Sigmoid colon (tissue), 7 donors: ENCODE data around the gene MYL6. TPM values are rescaled to one million over a fixed set of nuclear protein-coding genes. Genes with fewer than 3 reads are reported as not detected.
A peak's percentile ranks its signal among the peaks of the same experiment; 100 is the strongest.
"Not testable (repeated sequence)": the region's sequence is repeated elsewhere in the genome, so short reads cannot be mapped to it uniquely, and the experiment has no call there.

Experiments
- DNase-seq: peaks from one replicate; pipeline ENCODE4 v3.0.0-alpha.2; 2019
- H3K27ac ChIP-seq, 4 donors: fragments of 200-600 bp; sonication (generic); one replicate each; pipeline ENCODE4 v1.5.1; 2016 to 2019; ENCODE audit warnings: mild to moderate bottlenecking in 1 of 4
- H3K27me3 ChIP-seq, 3 donors: fragments of 200-600 bp; sonication (generic); one replicate each; pipeline ENCODE4 v1.5.1; 2019; ENCODE audit warnings: mild to moderate bottlenecking in 1 of 3
- H3K36me3 ChIP-seq, 4 donors: fragments of 200-600 bp; sonication (generic); one replicate each; pipeline ENCODE4 v1.5.1; 2016 to 2019
- H3K4me1 ChIP-seq, 4 donors: fragments of 200-600 bp; sonication (generic); one replicate each; pipeline ENCODE4 v1.5.1; 2017 to 2019
- H3K4me3 ChIP-seq, 4 donors: fragments of 200-600 bp; sonication (generic); one replicate each; pipeline ENCODE4 v1.5.1; 2017 to 2019; ENCODE audit warnings: mild to moderate bottlenecking in 2 of 4, moderate library complexity in 1 of 4
- H3K9me3 ChIP-seq, 4 donors: fragments of 200-600 bp in 3 of 4; sonication (generic) in 3 of 4; one replicate each; pipeline versions ENCODE4 v1.5.1 to v1.6.1; 2013 to 2019
- EP300 ChIP-seq, 4 donors: sonication (generic); formaldehyde crosslinking; IDR thresholded peaks; one replicate each; pipeline ENCODE4 v1.6.1; 2017; ENCODE audit warnings: antibody characterized with exemption in 4 of 4
- POLR2A ChIP-seq, 2 donors: fragments of 450-650 bp; IDR thresholded peaks; one replicate each; pipeline ENCODE4 v1.6.1; 2016; ENCODE audit warnings: antibody characterized with exemption in 2 of 2, mild to moderate bottlenecking in 2 of 2, moderate library complexity in 2 of 2
- POLR2AphosphoS5 ChIP-seq, 4 donors: sonication (generic); formaldehyde crosslinking; IDR thresholded peaks; one replicate each; pipeline ENCODE4 v1.6.1; 2017; ENCODE audit warnings: antibody characterized with exemption in 4 of 4
- WGBS, 2 donors: extraction: QIAGEN DNeasy Blood & Tissue Kit; methylation state at CpG; one replicate each; pipeline ENCODE4 v1.1.7; 2013; 5-methylcytosine and 5-hydroxymethylcytosine counted together
- intact Hi-C: fragments of 100-400 bp; cut with DNase I; formaldehyde crosslinking; loops from one replicate; pipeline ENCODE4 v1.15.1; 2023
- polyA plus RNA-seq, 3 donors: library from polyadenylated mRNA; stranded (reverse); fragments of 200-250 nt; gene quantifications; one replicate each; pipeline ENCODE4 v1.2.3, GENCODE V29; 2013
- total RNA-seq, 4 donors: library from RNA; depleted of rRNA; stranded (reverse); fragments of >200 nt; gene quantifications; one replicate each; pipeline ENCODE4 v1.1.0, GENCODE V29; 2016
- TF ChIP-seq, protein P1 (sequence below), 4 experiments: fragments of 450-650 bp in 3 of 4; fragments of 200-600 bp in 1 of 4; IDR thresholded peaks; one replicate each; pipeline ENCODE4 v1.5.1; 2016 to 2019; ENCODE audit warnings: antibody characterized with exemption in 4 of 4, mild to moderate bottlenecking in 3 of 4, moderate library complexity in 2 of 4
- donor health status: healthy with polysubstance abuse.
- donor health status: Bipolar disorder and iron deficiency.
- donor health status: healthy.

MYL6 gene
- total and polyA plus RNA-seq, 7 donors, result 3,150 to 9,553 (median 7,537) TPM

DNA sequence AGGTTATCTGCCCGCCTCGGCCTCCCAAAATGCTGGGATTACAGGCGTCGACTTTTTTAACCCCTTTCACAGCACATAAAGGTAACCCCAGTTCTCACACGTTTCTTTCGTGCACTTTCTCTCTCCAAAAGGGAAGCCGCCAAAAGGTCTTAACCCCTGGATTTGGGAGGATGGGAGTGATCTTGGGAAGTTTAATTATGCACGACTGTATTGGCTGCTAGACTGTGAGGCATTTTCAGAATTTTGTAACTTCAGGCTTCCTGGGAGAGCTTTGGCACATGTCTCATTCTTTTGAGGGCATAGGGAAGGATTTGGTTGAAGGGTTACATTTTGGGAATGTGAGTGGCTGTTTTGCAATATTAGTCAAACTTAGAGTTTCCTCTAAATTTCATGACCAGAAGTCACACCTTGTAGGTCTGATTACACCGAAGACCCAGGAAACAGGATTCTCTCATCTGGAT lies 32.6 kb downstream of the MYL6 start:
- Histone ChIP-seq H3K4me1 (peaks cover 0 to 32% (median 25%) of the 10 kb centered on the region in 4 donors), H3K36me3 (peaks cover 0 to 15% (median 3%) of the 10 kb centered on the region in 4 donors), H3K9me3 (no peaks in the 10 kb centered on the region), H3K27ac (peak overlapping the region; percentile 91 to 95 (median 92)), H3K4me3 (peak overlapping the region; percentile 47 to 98 (median 93)), H3K27me3 (no peaks in the 10 kb centered on the region)
- 21 to 30% methylated on average over 9 of the region's 9 CpGs for WGBS, 2 donors
- intact Hi-C loops, result loop anchor here (5.0 kb wide), 2 partner anchors 67 to 277 kb away; partner anchors contain the start of genes ANKRD52 and SPRYD4
- DNase-seq, result no peak
- TF ChIP-seq POLR2AphosphoS5 (IDR thresholded peaks at IDR 0.05) (no peak), POLR2A (IDR thresholded peaks at IDR 0.05) (no peak), EP300 (IDR thresholded peaks at IDR 0.05) (no peak)
- TF ChIP-seq, protein P1, sequence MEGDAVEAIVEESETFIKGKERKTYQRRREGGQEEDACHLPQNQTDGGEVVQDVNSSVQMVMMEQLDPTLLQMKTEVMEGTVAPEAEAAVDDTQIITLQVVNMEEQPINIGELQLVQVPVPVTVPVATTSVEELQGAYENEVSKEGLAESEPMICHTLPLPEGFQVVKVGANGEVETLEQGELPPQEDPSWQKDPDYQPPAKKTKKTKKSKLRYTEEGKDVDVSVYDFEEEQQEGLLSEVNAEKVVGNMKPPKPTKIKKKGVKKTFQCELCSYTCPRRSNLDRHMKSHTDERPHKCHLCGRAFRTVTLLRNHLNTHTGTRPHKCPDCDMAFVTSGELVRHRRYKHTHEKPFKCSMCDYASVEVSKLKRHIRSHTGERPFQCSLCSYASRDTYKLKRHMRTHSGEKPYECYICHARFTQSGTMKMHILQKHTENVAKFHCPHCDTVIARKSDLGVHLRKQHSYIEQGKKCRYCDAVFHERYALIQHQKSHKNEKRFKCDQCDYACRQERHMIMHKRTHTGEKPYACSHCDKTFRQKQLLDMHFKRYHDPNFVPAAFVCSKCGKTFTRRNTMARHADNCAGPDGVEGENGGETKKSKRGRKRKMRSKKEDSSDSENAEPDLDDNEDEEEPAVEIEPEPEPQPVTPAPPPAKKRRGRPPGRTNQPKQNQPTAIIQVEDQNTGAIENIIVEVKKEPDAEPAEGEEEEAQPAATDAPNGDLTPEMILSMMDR (IDR thresholded peaks at IDR 0.05), result no peak

DNA sequence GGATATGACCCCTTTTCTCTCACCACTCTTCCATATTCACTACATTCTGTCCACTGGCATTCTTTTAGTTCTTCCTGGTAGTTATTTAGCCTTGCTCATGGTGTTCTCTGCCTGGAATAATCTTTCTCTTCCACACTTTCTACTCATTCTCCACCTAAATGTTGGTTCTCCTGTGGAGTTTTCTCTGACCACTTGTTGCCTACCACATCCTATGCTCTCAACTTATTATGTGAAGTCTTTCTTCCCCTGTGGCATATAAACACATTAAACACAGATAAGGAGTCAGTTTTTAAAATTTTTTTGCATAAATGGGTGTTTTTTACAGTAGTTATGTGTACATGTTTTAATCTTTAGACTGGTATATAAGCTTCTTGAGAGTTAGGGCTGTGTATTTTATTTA lies 34.4 kb downstream of the MYL6 start:
- no peak overlapping the region for H3K4me3 ChIP-seq
- DNase-seq, result no peak
- TF ChIP-seq POLR2AphosphoS5 (IDR thresholded peaks at IDR 0.05) (no peak), EP300 (IDR thresholded peaks at IDR 0.05) (no peak)
- TF ChIP-seq, protein P1 (IDR thresholded peaks at IDR 0.05), result no peak
- H3K27me3 ChIP-seq, result no peaks in the 10 kb centered on the region
- no peaks in the 10 kb centered on the region for H3K9me3 ChIP-seq
- no peaks in the 10 kb centered on the region for H3K36me3 ChIP-seq
- peaks cover 0 to 23% (median 18%) of the 10 kb centered on the region in 4 donors for H3K4me1 ChIP-seq
- intact Hi-C loops, result loop anchor here (5.0 kb wide), 2 partner anchors 65 to 275 kb away; partner anchors contain the start of genes ANKRD52 and SPRYD4
- H3K27ac ChIP-seq, result no peak overlapping the region

DNA sequence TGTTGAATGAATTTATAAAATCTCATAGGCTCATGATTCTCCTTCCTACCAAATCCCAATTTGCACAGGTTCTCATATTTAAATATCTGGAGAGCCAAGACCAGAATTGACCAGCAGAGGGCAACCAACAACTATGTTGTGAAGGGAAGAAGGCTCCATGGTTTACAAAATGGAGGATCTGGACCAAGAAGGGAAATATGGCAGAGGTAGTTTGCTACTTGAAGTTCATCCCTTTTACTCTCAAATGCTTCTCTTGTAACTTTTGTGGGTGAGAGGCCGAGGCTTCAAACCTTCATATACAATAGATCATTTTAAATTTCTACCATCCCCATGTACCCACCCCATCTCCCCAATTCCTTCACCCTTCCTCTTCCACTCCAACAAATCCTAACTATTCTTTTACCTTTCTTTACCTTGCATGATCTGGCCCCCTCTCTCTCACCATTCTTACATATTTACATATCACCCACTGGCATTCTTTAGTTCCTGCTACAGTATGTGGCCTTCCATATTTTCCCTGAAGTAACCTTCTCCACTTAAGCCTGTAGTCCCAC lies 34.9 kb downstream of the MYL6 start:
- intact Hi-C loops, result loop anchor here (1.0 to 5.0 kb wide), 3 partner anchors 31 to 274 kb away; partner anchors contain the start of genes ANKRD52, NABP2 and SPRYD4
- 49 to 50% methylated on average over 1 of the region's 1 CpG for WGBS, 2 donors
- Histone ChIP-seq H3K4me1 (peaks cover 0 to 18% (median 13%) of the 10 kb centered on the region in 4 donors), H3K27me3 (no peaks in the 10 kb centered on the region), H3K9me3 (no peaks in the 10 kb centered on the region), H3K27ac (no peak overlapping the region), H3K36me3 (no peaks in the 10 kb centered on the region), H3K4me3 (no peak overlapping the region)
- TF ChIP-seq, protein P1 (IDR thresholded peaks at IDR 0.05), result peak; percentile 80 to 85 (median 82)
- TF ChIP-seq POLR2A (IDR thresholded peaks at IDR 0.05), result no peak
- peak in 1 of 4 donors; percentile 23 for TF ChIP-seq POLR2AphosphoS5 (IDR thresholded peaks at IDR 0.05)
- no peak for TF ChIP-seq EP300 (IDR thresholded peaks at IDR 0.05)
- DNase-seq, result peak; percentile 87

DNA sequence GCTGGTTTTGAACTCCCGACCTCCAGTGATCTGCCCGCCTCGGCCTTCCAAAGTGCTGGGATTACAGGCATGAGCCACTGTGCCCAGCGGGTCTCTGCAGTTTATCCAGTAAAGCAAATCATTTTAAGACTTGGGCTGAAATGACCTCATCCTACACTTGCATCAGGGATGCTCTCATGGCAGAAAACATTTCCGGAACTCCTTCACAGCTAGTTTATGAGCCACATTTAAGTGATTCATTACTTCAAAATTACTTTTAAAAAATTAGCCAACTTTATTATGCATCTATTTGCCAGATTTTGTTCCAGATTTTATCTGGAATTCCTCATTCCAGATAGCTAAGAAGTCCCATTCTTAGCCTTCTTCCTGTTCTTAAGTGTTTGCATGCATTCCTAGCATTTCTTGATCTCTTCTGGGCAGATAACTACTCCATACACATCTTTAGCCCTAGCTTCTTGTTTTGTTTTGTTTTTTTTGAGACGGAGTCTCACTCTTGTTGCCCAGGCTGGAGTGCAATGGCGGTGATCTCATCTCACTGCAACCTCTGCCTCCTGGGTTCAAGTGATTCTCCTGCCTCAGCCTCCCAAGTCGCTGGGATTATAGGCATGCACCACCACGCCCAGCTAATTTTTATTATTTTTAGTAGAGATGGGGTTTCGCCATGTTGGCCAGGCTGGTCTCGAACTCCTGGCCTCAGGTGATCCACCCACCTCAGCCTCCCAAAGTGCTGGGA lies 38.8 kb downstream of the MYL6 start:
- H3K36me3 ChIP-seq, DNase-seq, H3K27me3 ChIP-seq, H3K4me3 ChIP-seq, intact Hi-C loops, H3K4me1 ChIP-seq, H3K9me3 ChIP-seq: not testable (repeated sequence)
- H3K27ac ChIP-seq, result peak overlapping the region in 2 of 4 donors; percentile 3 to 42
- WGBS, 2 donors, result 81 to 82% methylated on average over 11 of the region's 11 CpGs
- peak in 1 of 4 donors; percentile 13 for TF ChIP-seq POLR2AphosphoS5 (IDR thresholded peaks at IDR 0.05)

DNA sequence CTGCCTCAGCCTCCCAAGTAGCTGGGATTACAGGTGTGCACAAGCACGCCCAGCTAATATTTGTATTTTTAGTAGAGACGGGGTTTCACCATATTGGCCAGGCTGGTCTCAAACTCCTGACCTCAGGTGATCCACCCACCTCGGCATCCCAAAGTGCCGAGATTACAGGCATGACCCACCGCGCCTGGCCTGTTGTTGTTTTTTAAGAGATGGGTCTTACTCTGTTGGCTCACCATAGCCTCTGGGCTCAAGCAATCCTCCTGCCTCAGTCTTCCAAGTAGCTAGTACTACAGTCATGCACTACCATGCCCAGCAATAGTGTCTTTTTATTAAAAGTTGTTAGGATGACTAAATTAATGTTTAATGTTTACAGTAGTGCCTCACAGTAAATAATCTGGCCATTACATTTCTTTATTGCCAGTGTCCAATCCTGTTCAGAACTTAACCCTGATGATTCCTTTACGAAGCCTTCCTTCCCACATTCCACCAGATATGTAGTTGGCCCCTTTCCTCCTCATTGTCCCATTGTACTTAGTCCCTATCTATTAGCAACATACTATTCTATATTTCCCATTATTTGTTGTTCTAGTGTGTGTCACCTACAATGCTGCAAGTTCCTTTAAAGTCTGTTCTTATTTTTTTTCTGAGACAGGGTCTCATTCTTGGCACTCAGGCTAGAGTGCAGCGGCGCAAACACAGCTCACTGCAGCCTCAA lies 39.9 kb downstream of the MYL6 start:
- Histone ChIP-seq H3K4me3 (no peak overlapping the region), H3K27me3 (no peaks in the 10 kb centered on the region), H3K9me3 (no peaks in the 10 kb centered on the region), H3K36me3 (no peaks in the 10 kb centered on the region), H3K27ac (no peak overlapping the region), H3K4me1 (peaks cover 0 to 9% (median 2%) of the 10 kb centered on the region in 4 donors)
- no peak for TF ChIP-seq EP300 (IDR thresholded peaks at IDR 0.05)
- no peak for TF ChIP-seq POLR2AphosphoS5 (IDR thresholded peaks at IDR 0.05)
- TF ChIP-seq POLR2A (IDR thresholded peaks at IDR 0.05), result no peak
- TF ChIP-seq, protein P1 (IDR thresholded peaks at IDR 0.05), result no peak
- DNase-seq, result no peak
- WGBS, 2 donors, result 83 to 86% methylated on average over 9 of the region's 9 CpGs
- intact Hi-C loops, result no loop called here
